ENCODE data around the gene ARMC7.

Gene ARMC7

DNA sequence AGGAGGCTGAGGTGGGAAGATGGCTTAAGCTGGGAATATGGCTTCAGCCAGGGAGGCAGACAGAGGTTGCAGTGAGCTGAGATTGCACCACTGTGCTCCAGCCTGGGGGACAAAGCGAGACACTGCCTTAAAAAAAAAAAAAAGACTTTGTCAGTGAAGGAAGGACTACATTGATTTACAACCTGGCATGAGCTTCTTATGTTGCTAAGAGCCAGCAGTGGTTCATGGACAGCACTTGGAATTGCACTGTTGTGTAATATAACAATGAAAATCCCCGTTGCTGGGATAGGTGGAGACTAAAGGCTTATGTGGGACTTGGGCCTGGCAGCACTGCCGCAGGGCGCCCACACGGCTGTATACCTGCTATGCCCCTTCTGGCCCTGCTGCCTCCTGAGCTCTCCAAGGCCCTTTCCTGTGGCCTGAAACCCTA is 36.1 kb upstream of the ARMC7 start:
- TF ChIP-seq, protein P1, sequence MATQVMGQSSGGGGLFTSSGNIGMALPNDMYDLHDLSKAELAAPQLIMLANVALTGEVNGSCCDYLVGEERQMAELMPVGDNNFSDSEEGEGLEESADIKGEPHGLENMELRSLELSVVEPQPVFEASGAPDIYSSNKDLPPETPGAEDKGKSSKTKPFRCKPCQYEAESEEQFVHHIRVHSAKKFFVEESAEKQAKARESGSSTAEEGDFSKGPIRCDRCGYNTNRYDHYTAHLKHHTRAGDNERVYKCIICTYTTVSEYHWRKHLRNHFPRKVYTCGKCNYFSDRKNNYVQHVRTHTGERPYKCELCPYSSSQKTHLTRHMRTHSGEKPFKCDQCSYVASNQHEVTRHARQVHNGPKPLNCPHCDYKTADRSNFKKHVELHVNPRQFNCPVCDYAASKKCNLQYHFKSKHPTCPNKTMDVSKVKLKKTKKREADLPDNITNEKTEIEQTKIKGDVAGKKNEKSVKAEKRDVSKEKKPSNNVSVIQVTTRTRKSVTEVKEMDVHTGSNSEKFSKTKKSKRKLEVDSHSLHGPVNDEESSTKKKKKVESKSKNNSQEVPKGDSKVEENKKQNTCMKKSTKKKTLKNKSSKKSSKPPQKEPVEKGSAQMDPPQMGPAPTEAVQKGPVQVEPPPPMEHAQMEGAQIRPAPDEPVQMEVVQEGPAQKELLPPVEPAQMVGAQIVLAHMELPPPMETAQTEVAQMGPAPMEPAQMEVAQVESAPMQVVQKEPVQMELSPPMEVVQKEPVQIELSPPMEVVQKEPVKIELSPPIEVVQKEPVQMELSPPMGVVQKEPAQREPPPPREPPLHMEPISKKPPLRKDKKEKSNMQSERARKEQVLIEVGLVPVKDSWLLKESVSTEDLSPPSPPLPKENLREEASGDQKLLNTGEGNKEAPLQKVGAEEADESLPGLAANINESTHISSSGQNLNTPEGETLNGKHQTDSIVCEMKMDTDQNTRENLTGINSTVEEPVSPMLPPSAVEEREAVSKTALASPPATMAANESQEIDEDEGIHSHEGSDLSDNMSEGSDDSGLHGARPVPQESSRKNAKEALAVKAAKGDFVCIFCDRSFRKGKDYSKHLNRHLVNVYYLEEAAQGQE (IDR thresholded peaks at IDR 0.05; ENCODE audit: insufficient read depth in 1 of 2, low read depth in 2 of 2, low read length in 2 of 2) = no peak
- TF ChIP-seq TAF1 (IDR thresholded peaks at IDR 0.05; ENCODE audit: borderline replicate concordance, insufficient read depth, low read length) (no peak), POLR2AphosphoS5 (IDR thresholded peaks at IDR 0.05; ENCODE audit: low read depth, low read length) (no peak), SIN3A (IDR thresholded peaks at IDR 0.05; ENCODE audit: borderline replicate concordance, insufficient read depth, low read length) (no peak), FOXP2 (optimal IDR thresholded peaks at IDR 0.05; ENCODE audit: borderline replicate concordance, extremely low read depth, extremely low read length, insufficient read depth) (no peak)

DNA sequence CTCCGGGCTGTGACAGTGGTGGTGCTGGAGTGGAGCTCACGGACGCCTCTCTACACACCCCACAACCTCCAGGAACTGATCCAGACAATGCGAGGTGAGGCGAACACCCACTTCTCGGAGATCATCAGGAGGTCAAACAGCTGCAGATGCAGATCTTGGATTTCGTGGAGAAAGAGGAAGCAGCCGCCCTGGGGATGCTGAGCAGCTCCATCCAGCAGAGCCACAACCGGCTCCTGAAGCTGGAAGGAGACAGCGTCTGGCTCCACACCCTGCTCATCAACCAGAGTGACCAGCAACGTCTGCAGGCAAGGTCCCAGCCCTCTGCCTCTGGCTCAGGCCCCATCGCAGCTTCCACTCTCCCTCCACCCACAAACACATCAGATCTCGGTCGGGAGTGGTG is 35.2 kb upstream of the ARMC7 start:
- no peak for TF ChIP-seq SIN3A (IDR thresholded peaks at IDR 0.05; ENCODE audit: borderline replicate concordance, insufficient read depth, low read length)
- TF ChIP-seq, protein P1 (IDR thresholded peaks at IDR 0.05; ENCODE audit: insufficient read depth in 1 of 2, low read depth in 2 of 2, low read length in 2 of 2) = no peak
- TF ChIP-seq FOXP2 (optimal IDR thresholded peaks at IDR 0.05; ENCODE audit: borderline replicate concordance, extremely low read depth, extremely low read length, insufficient read depth) = peak; percentile 1

DNA sequence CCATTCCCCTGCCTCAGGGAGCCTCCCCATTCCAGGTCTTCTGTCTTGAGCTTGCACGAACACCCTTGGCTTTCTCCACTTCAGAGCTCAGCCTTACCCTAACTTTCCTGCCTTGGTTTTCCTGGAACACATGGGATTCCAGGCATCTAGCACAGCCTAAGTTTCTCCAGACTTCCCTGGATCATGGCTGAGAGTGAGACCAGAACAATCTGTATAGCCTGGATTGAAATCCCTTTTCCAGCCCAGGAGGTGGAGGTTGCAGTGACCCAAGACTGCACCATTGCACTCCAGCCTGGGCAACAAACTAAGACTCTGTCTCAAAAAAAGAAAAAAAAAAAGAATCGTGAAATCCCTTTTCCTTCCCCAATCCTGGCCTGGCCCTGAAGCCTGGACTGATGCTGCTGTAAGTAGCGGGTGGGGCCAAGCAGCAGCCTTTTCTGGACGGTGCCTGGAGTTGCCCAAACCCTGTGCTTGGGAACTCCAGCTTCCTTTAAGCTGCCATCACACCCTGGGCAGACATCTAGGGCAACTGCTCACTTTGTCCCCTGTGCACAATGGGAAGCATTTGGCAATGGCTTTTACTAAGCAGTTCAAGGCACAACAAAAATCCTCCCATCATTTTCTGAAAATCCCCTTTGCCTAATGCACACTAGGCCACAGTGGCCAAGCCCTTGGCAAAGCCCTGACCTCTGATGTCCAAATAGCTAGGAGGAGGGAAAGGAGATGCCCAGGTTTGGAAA is 34.0 kb upstream of the ARMC7 start:
- TF ChIP-seq POLR2AphosphoS5 (IDR thresholded peaks at IDR 0.05; ENCODE audit: low read depth, low read length) (no peak), TAF1 (IDR thresholded peaks at IDR 0.05; ENCODE audit: borderline replicate concordance, insufficient read depth, low read length) (no peak), SIN3A (IDR thresholded peaks at IDR 0.05; ENCODE audit: borderline replicate concordance, insufficient read depth, low read length) (no peak), FOXP2 (optimal IDR thresholded peaks at IDR 0.05; ENCODE audit: borderline replicate concordance, extremely low read depth, extremely low read length, insufficient read depth) (no peak)
- TF ChIP-seq, protein P1 (IDR thresholded peaks at IDR 0.05; ENCODE audit: insufficient read depth in 1 of 2, low read depth in 2 of 2, low read length in 2 of 2) = no peak

DNA sequence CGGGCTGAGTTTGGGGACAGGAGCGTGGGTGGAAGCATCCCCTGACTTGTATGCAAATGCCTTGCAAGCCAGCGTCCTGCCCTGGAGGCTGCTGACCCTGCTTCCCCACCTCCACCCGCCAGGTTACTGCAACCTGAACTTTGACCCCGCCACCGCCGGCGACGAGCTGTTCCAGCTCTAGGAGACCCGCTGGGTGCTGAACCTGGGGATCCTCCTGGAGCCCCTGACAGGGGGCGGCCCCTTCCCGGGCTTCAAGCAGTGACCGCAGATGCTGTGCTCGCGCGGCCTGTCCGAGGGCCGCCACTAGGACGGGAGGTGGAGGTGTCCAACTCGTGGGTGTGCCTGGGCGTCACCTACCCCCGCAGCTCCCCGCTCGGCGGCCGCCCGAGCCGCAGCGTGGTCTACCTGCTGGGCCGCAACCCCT is 32.7 kb upstream of the ARMC7 start:
- no peak for TF ChIP-seq TAF1 (IDR thresholded peaks at IDR 0.05; ENCODE audit: borderline replicate concordance, insufficient read depth, low read length)
- TF ChIP-seq SIN3A (IDR thresholded peaks at IDR 0.05; ENCODE audit: borderline replicate concordance, insufficient read depth, low read length) = no peak
- TF ChIP-seq FOXP2 (optimal IDR thresholded peaks at IDR 0.05; ENCODE audit: borderline replicate concordance, extremely low read depth, extremely low read length, insufficient read depth) = no peak
- TF ChIP-seq POLR2AphosphoS5 (IDR thresholded peaks at IDR 0.05; ENCODE audit: low read depth, low read length) = no peak
- TF ChIP-seq, protein P1 (IDR thresholded peaks at IDR 0.05; ENCODE audit: insufficient read depth in 1 of 2, low read depth in 2 of 2, low read length in 2 of 2) = no peak
